Pancreas (tissue), 10 donors: Measurements from ENCODE around the gene CEMIP. TPM values are rescaled to one million over a fixed set of nuclear protein-coding genes. Genes with fewer than 3 reads are reported as not detected.
A peak's percentile ranks its signal among the peaks of the same experiment; 100 is the strongest.

Source experiments
- ATAC-seq, 4 donors: fragments of 200-7000 bp; cut with Tn5 transposase; one replicate each; pipeline versions ENCODE4 v1.8.0 to v1.9.1; 2020; ENCODE audit warnings: mild to moderate bottlenecking in 4 of 4, moderate library complexity in 4 of 4
- DNase-seq, 6 donors: peaks; one replicate each; pipeline ENCODE4 v3.0.0-alpha.2; 2020
- FAIRE-seq: peaks from 2 replicates; lab custom pipeline; 2012; peaks lifted over from hg19 to GRCh38; lab: Jason Lieb, UNC
- H3K27ac ChIP-seq, 4 donors: fragments of 200-600 bp; sonication (generic); 1 replicate in 3 of 4; 2 replicates in 1 of 4; pipeline versions ENCODE4 v1.5.0 to v1.8.0; 2020
- H3K27me3 ChIP-seq, 4 donors: fragments of 200-600 bp; one replicate each; pipeline ENCODE4 v1.8.0; 2021
- H3K36me3 ChIP-seq, 3 donors: fragments of 200-600 bp; sonication (generic) in 1 of 3; one replicate each; pipeline versions ENCODE4 v1.5.0 to v1.8.0; 2020 to 2021
- H3K4me1 ChIP-seq, 3 donors: fragments of 200-600 bp; one replicate each; pipeline ENCODE4 v1.8.0; 2021
- H3K4me3 ChIP-seq, 4 donors: fragments of 200-600 bp; sonication (generic) in 2 of 4; one replicate each; pipeline versions ENCODE4 v1.5.0 to v1.8.0; 2020 to 2021
- H3K9me3 ChIP-seq, 4 donors: fragments of 200-600 bp; one replicate each; pipeline ENCODE4 v1.8.0; 2021
- WGBS, 2 donors: extraction: QIAGEN DNeasy Blood & Tissue Kit; methylation state at CpG; one replicate each; pipeline ENCODE4 v1.1.7; 2013; 5-methylcytosine and 5-hydroxymethylcytosine counted together
- intact Hi-C, 3 donors: fragments of 100-400 bp; cut with DNase I; formaldehyde crosslinking; loops; one replicate each; pipeline versions ENCODE4 v1.11.1 to v1.14.2; 2022
- polyA plus RNA-seq, 2 donors: library from polyadenylated mRNA; stranded (reverse); fragments of 200-250 nt; gene quantifications; one replicate each; pipeline ENCODE4 v1.2.3, GENCODE V29; 2013
- total RNA-seq, 6 donors: library from RNA; stranded (reverse); fragmentation: NEBNext Ultra II Directional in 4 of 6; extraction: Animal tissue kit (Norgen Biotek cat#: 25700) in 4 of 6; gene quantifications; one replicate each; pipeline versions ENCODE4 v1.2.1 to v1.2.4, GENCODE V29; 2021 to 2023
- TF ChIP-seq, protein P1 (sequence below), 4 donors: fragments of 200-600 bp; sonication (generic) in 3 of 4; IDR thresholded peaks; one replicate each; pipeline versions ENCODE4 v1.5.0 to v1.8.0; 2021; ENCODE audit warnings: antibody characterized with exemption in 4 of 4
- donor health status: healthy with polysubstance abuse.
- donor health status: DM: no; HTN: no; CAD: no; lungs with moderate emphysema.
- donor health status: DM: no; HTN: no; CAD: no.
- donor health status: control.
- donor health status: control.
- donor health status: Bipolar disorder and iron deficiency.
- donor health status: DM: yes; HTN: yes; CAD: no.
- donor health status: DM: no; HTN: no; CAD: no.
- donor health status: DM: no; HTN: no; CAD: no.
- donor health status: DM: yes; HTN: yes; CAD: no.

Gene CEMIP
- total and polyA plus RNA-seq, 8 donors = 0.07 to 0.41 (median 0.12) TPM; not detected in 1

DNA sequence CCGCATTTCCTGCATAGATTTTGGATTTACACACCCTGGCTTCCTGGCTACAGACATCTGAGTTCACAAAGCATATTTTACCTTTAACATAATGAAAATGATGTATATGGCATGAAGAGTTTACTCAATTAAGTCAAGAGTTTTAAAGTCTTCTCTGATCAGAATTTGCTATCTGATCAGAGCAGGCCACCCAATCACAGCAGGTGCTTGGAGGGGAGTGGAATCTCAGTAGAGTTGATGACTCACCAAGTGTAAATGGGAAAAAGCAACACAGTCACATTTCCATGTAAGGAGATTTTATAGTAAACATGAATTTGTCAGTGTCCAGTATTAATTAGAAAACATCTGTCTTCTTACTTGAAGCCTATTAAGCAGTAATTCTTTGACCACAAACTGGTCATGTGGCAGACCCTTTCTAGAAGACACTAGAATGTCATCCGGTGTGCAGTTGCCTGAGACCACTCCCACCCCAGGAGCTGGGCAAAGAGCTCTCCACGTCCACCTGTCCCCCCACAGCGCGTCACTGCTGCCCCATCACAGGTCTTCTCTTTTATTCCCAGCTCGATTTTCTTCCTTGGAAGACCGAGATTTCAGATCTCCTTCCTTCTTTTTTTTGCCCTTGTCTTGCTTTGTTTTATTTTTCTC lies 199.6 kb downstream of the CEMIP start:
- ATAC-seq = peak; percentile 66 to 84 (median 76)
- peaks cover 0 to 12% (median 3%) of the 10 kb centered on the region in 3 donors for H3K36me3 ChIP-seq
- DNase-seq = no peak
- no peaks in the 10 kb centered on the region for H3K27me3 ChIP-seq
- TF ChIP-seq, protein P1, sequence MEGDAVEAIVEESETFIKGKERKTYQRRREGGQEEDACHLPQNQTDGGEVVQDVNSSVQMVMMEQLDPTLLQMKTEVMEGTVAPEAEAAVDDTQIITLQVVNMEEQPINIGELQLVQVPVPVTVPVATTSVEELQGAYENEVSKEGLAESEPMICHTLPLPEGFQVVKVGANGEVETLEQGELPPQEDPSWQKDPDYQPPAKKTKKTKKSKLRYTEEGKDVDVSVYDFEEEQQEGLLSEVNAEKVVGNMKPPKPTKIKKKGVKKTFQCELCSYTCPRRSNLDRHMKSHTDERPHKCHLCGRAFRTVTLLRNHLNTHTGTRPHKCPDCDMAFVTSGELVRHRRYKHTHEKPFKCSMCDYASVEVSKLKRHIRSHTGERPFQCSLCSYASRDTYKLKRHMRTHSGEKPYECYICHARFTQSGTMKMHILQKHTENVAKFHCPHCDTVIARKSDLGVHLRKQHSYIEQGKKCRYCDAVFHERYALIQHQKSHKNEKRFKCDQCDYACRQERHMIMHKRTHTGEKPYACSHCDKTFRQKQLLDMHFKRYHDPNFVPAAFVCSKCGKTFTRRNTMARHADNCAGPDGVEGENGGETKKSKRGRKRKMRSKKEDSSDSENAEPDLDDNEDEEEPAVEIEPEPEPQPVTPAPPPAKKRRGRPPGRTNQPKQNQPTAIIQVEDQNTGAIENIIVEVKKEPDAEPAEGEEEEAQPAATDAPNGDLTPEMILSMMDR (IDR thresholded peaks at IDR 0.05) = no peak
- no peak overlapping the region for H3K4me3 ChIP-seq
- intact Hi-C loops = loop anchor here in 1 of 3 donors (10.0 kb wide), 3 partner anchors 194 to 524 kb away; no protein-coding TSS in a partner anchor
- no peaks in the 10 kb centered on the region for H3K9me3 ChIP-seq
- no peak for FAIRE-seq
- peak overlapping the region in 3 of 4 donors; percentile 13 to 59 (median 39) for H3K27ac ChIP-seq
- 89 to 95% methylated on average over 7 of the region's 7 CpGs for WGBS, 2 donors
- H3K4me1 ChIP-seq = peaks cover 0 to 13% (median 0%) of the 10 kb centered on the region in 3 donors

GRCh38 chr15:80979538-80980200 lies 200.5 kb downstream of the CEMIP start:
- Histone ChIP-seq H3K4me1 (peaks cover 0 to 13% (median 0%) of the 10 kb centered on the region in 3 donors), H3K36me3 (peaks cover 0 to 12% (median 3%) of the 10 kb centered on the region in 3 donors), H3K27ac (peak overlapping the region in 2 of 4 donors; percentile 39 to 59), H3K9me3 (no peaks in the 10 kb centered on the region), H3K27me3 (no peaks in the 10 kb centered on the region), H3K4me3 (no peak overlapping the region)
- intact Hi-C loops = loop anchor here in 1 of 3 donors (10.0 kb wide), 3 partner anchors 195 to 525 kb away; no protein-coding TSS in a partner anchor
- no peak for FAIRE-seq
- TF ChIP-seq, protein P1 (IDR thresholded peaks at IDR 0.05) = no peak
- DNase-seq = no peak
- 87 to 89% methylated on average over 8 of the region's 8 CpGs for WGBS, 2 donors
- no peak for ATAC-seq

GRCh38 chr15:80982205-80982604 lies 203.0 kb downstream of the CEMIP start:
- ATAC-seq (no peak), FAIRE-seq (no peak), DNase-seq (no peak)
- 83 to 96% methylated on average over 2 of the region's 2 CpGs for WGBS, 2 donors
- intact Hi-C loops = no loop called here
- Histone ChIP-seq H3K4me3 (no peak overlapping the region), H3K27ac (no peak overlapping the region), H3K4me1 (peaks cover 1 to 19% (median 3%) of the 10 kb centered on the region in 3 donors), H3K36me3 (peaks cover 0 to 12% (median 3%) of the 10 kb centered on the region in 3 donors), H3K27me3 (no peaks in the 10 kb centered on the region), H3K9me3 (no peaks in the 10 kb centered on the region)
- TF ChIP-seq, protein P1 (IDR thresholded peaks at IDR 0.05) = no peak

GRCh38 chr15:80982839-80983238 lies 203.7 kb downstream of the CEMIP start:
- Histone ChIP-seq H3K4me1 (peaks cover 3 to 26% (median 6%) of the 10 kb centered on the region in 3 donors), H3K27me3 (no peaks in the 10 kb centered on the region), H3K9me3 (no peaks in the 10 kb centered on the region), H3K27ac (no peak overlapping the region), H3K36me3 (peaks cover 0 to 12% (median 3%) of the 10 kb centered on the region in 3 donors), H3K4me3 (no peak overlapping the region)
- intact Hi-C loops = no loop called here
- WGBS, 2 donors = 93 to 98% methylated on average over 5 of the region's 5 CpGs
- ATAC-seq = no peak
- TF ChIP-seq, protein P1 (IDR thresholded peaks at IDR 0.05) = no peak
- no peak for DNase-seq
- FAIRE-seq = no peak
